ENCODE results near the gene OCLN. TPM values are rescaled to one million over a fixed set of nuclear protein-coding genes. Genes with fewer than 3 reads are reported as not detected.
"Not testable (repeated sequence)": the region's sequence is repeated elsewhere in the genome, so short reads cannot be mapped to it uniquely, and the experiment has no call there.

Gene OCLN
- total RNA-seq, 1 donor from 2014 or later = 76.9 TPM

- DNase-seq (ENCODE audit: low read depth) (no peak), FAIRE-seq (no peak)
- Histone ChIP-seq H3K36me3 (ENCODE audit: control insufficient read depth, insufficient read depth, low read length) (no peaks in the 10 kb centered on the region), H3K4me3 (ENCODE audit: low read depth, low read length) (no peak overlapping the region), H3K27me3 (ENCODE audit: control insufficient read depth, insufficient read depth, low read length) (no peaks in the 10 kb centered on the region)
- no peak for TF ChIP-seq CTCF (IDR thresholded peaks at IDR 0.05; ENCODE audit: insufficient read depth, low read length, severe bottlenecking)
Measured at GRCh38 chr5:69477170-69477569, 15.4 kb upstream of the OCLN start.

GRCh38 chr5:69478296-69478695, 14.3 kb upstream of the OCLN start:
- DNase-seq (ENCODE audit: low read depth); H3K4me3 ChIP-seq (ENCODE audit: low read depth, low read length); H3K27me3 ChIP-seq (ENCODE audit: control insufficient read depth, insufficient read depth, low read length); FAIRE-seq; H3K36me3 ChIP-seq (ENCODE audit: control insufficient read depth, insufficient read depth, low read length): not testable (repeated sequence)

GRCh38 chr5:69484891-69485290, 7.7 kb upstream of the OCLN start:
- Histone ChIP-seq H3K4me3 (ENCODE audit: low read depth, low read length) (no peak overlapping the region), H3K27me3 (ENCODE audit: control insufficient read depth, insufficient read depth, low read length) (peaks cover 2% of the 10 kb centered on the region), H3K36me3 (ENCODE audit: control insufficient read depth, insufficient read depth, low read length) (no peaks in the 10 kb centered on the region)
- DNase-seq (ENCODE audit: low read depth) (no peak), FAIRE-seq (no peak)
- no peak for TF ChIP-seq CTCF (IDR thresholded peaks at IDR 0.05; ENCODE audit: insufficient read depth, low read length, severe bottlenecking)

- Histone ChIP-seq H3K27me3 (ENCODE audit: control insufficient read depth, insufficient read depth, low read length) (peaks cover 2% of the 10 kb centered on the region), H3K36me3 (ENCODE audit: control insufficient read depth, insufficient read depth, low read length) (no peaks in the 10 kb centered on the region), H3K4me3 (ENCODE audit: low read depth, low read length) (no peak overlapping the region)
- DNase-seq (ENCODE audit: low read depth) (no peak), FAIRE-seq (no peak)
- TF ChIP-seq CTCF (IDR thresholded peaks at IDR 0.05; ENCODE audit: insufficient read depth, low read length, severe bottlenecking) = no peak
Measured at GRCh38 chr5:69485471-69485870, 7.1 kb upstream of the OCLN start.

- H3K4me3 ChIP-seq (ENCODE audit: low read depth, low read length) = no peak overlapping the region
- H3K36me3 ChIP-seq (ENCODE audit: control insufficient read depth, insufficient read depth, low read length) = no peaks in the 10 kb centered on the region
- FAIRE-seq (no peak), DNase-seq (ENCODE audit: low read depth) (peak; percentile 53)
- TF ChIP-seq CTCF (IDR thresholded peaks at IDR 0.05; ENCODE audit: insufficient read depth, low read length, severe bottlenecking) = no peak
- peaks cover 4% of the 10 kb centered on the region for H3K27me3 ChIP-seq (ENCODE audit: control insufficient read depth, insufficient read depth, low read length)
Measured at GRCh38 chr5:69489246-69489645, 3.3 kb upstream of the OCLN start.

GRCh38 chr5:69491027-69491426, 1.6 kb upstream of the OCLN start:
- DNase-seq (ENCODE audit: low read depth) (no peak), FAIRE-seq (no peak)
- H3K36me3 ChIP-seq (ENCODE audit: control insufficient read depth, insufficient read depth, low read length) = no peaks in the 10 kb centered on the region
- H3K27me3 ChIP-seq (ENCODE audit: control insufficient read depth, insufficient read depth, low read length) = peaks cover 2% of the 10 kb centered on the region
- TF ChIP-seq CTCF (IDR thresholded peaks at IDR 0.05; ENCODE audit: insufficient read depth, low read length, severe bottlenecking) = no peak
- no peak overlapping the region for H3K4me3 ChIP-seq (ENCODE audit: low read depth, low read length)

Measured in bronchial epithelial cell (primary cell).